Tibial nerve (tissue), 4 donors: ENCODE data around the gene PLSCR4. TPM values are rescaled to one million over a fixed set of nuclear protein-coding genes. Genes with fewer than 3 reads are reported as not detected.

Experiments used
- DNase-seq, 2 donors: peaks; one replicate each; pipeline ENCODE4 v3.0.0-alpha.2; 2019; ENCODE audit warnings: low spot score in 2 of 2
- H3K27ac ChIP-seq, 4 donors: fragments of 200-600 bp; sonication (generic) in 3 of 4; one replicate each; pipeline ENCODE4 v1.5.1; 2017 to 2019; ENCODE audit warnings: mild to moderate bottlenecking in 1 of 4
- H3K27me3 ChIP-seq, 2 donors: fragments of 200-600 bp; sonication (generic) in 1 of 2; one replicate each; pipeline versions ENCODE4 v1.5.1 to v1.6.0; 2017 to 2019
- H3K36me3 ChIP-seq, 3 donors: fragments of 200-600 bp; sonication (generic); one replicate each; pipeline ENCODE4 v1.5.1; 2018 to 2019
- H3K4me1 ChIP-seq, 4 donors: fragments of 200-600 bp; sonication (generic) in 3 of 4; one replicate each; pipeline ENCODE4 v1.5.1; 2017 to 2019
- H3K4me3 ChIP-seq, 4 donors: fragments of 200-600 bp; sonication (generic) in 3 of 4; one replicate each; pipeline ENCODE4 v1.5.1; 2017 to 2019; ENCODE audit warnings: mild to moderate bottlenecking in 1 of 4, moderate library complexity in 1 of 4
- H3K9me3 ChIP-seq, 4 donors: fragments of 200-600 bp; sonication (generic) in 3 of 4; one replicate each; pipeline ENCODE4 v1.5.1; 2017 to 2019
- CTCF ChIP-seq, 5 experiments: fragments of 200-600 bp in 3 of 5; fragments of 450-650 bp in 2 of 5; sonication (generic) in 3 of 5; IDR thresholded peaks; one replicate each; pipeline ENCODE4 v1.5.1; 2016 to 2019; ENCODE audit warnings: antibody characterized with exemption in 5 of 5, mild to moderate bottlenecking in 3 of 5, moderate library complexity in 2 of 5
- EP300 ChIP-seq, 2 donors: sonication (generic); formaldehyde crosslinking; IDR thresholded peaks; one replicate each; pipeline ENCODE4 v1.6.1; 2017; ENCODE audit warnings: antibody characterized with exemption in 2 of 2, mild to moderate bottlenecking in 1 of 2
- POLR2A ChIP-seq, 2 donors: fragments of 450-650 bp; IDR thresholded peaks; one replicate each; pipeline ENCODE4 v1.6.1; 2017; ENCODE audit warnings: antibody characterized with exemption in 2 of 2, mild to moderate bottlenecking in 2 of 2, moderate library complexity in 2 of 2
- WGBS, 2 donors: methylation state at CpG; one replicate each; pipeline ENCODE4 v1.1.5; 2018; 5-methylcytosine and 5-hydroxymethylcytosine counted together
- total RNA-seq, 4 donors: library from RNA; depleted of rRNA; stranded (reverse); fragments of >200 nt; gene quantifications; one replicate each; pipeline ENCODE4 v1.1.0, GENCODE V29; 2016

Gene PLSCR4
- total RNA-seq, 4 donors from 2014 or later, result 85.8 to 217 (median 128) TPM

- Histone ChIP-seq H3K9me3 (no peaks in the 10 kb centered on the region), H3K27ac (no peak overlapping the region), H3K4me3 (no peak overlapping the region), H3K27me3 (no peaks in the 10 kb centered on the region), H3K36me3 (no peaks in the 10 kb centered on the region), H3K4me1 (peaks cover 1 to 12% (median 4%) of the 10 kb centered on the region in 4 donors)
- 92 to 93% methylated on average over 4 of the region's 4 CpGs for WGBS, 2 donors
- no peak for DNase-seq
- TF ChIP-seq EP300 (IDR thresholded peaks at IDR 0.05) (no peak), CTCF (IDR thresholded peaks at IDR 0.05) (no peak), POLR2A (IDR thresholded peaks at IDR 0.05) (no peak)
Observed at GRCh38 chr3:146269271-146269670, 18.4 kb upstream of the PLSCR4 start.

DNA sequence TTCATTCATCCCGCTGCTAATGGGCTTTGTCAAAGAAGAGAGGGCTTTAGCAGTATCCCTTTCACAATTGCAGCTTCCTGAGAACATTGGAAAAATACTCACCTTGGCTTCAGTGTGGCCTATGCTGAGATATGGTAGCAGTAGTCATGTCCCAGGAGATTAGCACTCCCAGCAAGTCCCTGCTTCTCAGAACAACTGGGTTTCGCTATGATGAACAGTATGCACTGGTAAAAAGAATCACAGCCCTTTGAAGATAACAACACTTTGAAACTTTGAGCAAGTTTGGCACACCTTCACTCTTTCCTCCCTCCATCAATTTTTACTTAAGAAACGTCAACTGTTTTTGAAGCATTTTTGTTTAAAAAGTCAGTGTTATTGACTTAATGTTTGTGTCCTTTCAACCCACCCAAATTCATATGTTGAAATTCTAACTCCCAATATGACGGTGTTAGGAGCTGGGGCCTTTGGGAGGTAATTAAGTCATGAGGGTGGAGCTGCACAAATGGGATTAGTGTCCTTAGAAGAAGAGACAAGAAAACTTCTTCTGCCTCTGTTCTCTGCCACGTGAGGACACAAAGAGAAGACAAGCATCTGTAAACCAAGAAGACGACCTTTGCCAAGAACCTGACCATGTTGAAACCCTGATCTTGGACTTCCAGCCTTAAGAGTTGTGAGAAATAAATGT, 17.8 kb upstream of the PLSCR4 start:
- Histone ChIP-seq H3K4me3 (no peak overlapping the region), H3K27me3 (no peaks in the 10 kb centered on the region), H3K36me3 (no peaks in the 10 kb centered on the region), H3K9me3 (no peaks in the 10 kb centered on the region), H3K4me1 (peaks cover 0 to 6% (median 0%) of the 10 kb centered on the region in 4 donors), H3K27ac (no peak overlapping the region)
- no peak for DNase-seq
- TF ChIP-seq CTCF (IDR thresholded peaks at IDR 0.05) (no peak), POLR2A (IDR thresholded peaks at IDR 0.05) (no peak), EP300 (IDR thresholded peaks at IDR 0.05) (no peak)
- 89 to 91% methylated on average over 6 of the region's 6 CpGs for WGBS, 2 donors

GRCh38 chr3:146265720-146266119, 14.8 kb upstream of the PLSCR4 start:
- DNase-seq, result no peak
- TF ChIP-seq EP300 (IDR thresholded peaks at IDR 0.05) (no peak), POLR2A (IDR thresholded peaks at IDR 0.05) (no peak), CTCF (IDR thresholded peaks at IDR 0.05) (no peak)
- Histone ChIP-seq H3K9me3 (no peaks in the 10 kb centered on the region), H3K36me3 (no peaks in the 10 kb centered on the region), H3K27ac (no peak overlapping the region), H3K27me3 (no peaks in the 10 kb centered on the region), H3K4me1 (no peaks in the 10 kb centered on the region), H3K4me3 (no peak overlapping the region)
- WGBS, 2 donors, result 81 to 85% methylated on average over 1 of the region's 1 CpG

- Histone ChIP-seq H3K4me1 (peaks cover 0 to 7% (median 0%) of the 10 kb centered on the region in 4 donors), H3K36me3 (no peaks in the 10 kb centered on the region), H3K27ac (no peak overlapping the region), H3K9me3 (no peaks in the 10 kb centered on the region), H3K27me3 (no peaks in the 10 kb centered on the region), H3K4me3 (no peak overlapping the region)
- TF ChIP-seq POLR2A (IDR thresholded peaks at IDR 0.05) (no peak), EP300 (IDR thresholded peaks at IDR 0.05) (no peak), CTCF (IDR thresholded peaks at IDR 0.05) (no peak)
- DNase-seq, result no peak
- 75 to 78% methylated on average over 2 of the region's 2 CpGs for WGBS, 2 donors
Observed at GRCh38 chr3:146262371-146263110, 11.6 kb upstream of the PLSCR4 start.
